Measurements from ENCODE around the gene VAV2.

Gene VAV2

DNA sequence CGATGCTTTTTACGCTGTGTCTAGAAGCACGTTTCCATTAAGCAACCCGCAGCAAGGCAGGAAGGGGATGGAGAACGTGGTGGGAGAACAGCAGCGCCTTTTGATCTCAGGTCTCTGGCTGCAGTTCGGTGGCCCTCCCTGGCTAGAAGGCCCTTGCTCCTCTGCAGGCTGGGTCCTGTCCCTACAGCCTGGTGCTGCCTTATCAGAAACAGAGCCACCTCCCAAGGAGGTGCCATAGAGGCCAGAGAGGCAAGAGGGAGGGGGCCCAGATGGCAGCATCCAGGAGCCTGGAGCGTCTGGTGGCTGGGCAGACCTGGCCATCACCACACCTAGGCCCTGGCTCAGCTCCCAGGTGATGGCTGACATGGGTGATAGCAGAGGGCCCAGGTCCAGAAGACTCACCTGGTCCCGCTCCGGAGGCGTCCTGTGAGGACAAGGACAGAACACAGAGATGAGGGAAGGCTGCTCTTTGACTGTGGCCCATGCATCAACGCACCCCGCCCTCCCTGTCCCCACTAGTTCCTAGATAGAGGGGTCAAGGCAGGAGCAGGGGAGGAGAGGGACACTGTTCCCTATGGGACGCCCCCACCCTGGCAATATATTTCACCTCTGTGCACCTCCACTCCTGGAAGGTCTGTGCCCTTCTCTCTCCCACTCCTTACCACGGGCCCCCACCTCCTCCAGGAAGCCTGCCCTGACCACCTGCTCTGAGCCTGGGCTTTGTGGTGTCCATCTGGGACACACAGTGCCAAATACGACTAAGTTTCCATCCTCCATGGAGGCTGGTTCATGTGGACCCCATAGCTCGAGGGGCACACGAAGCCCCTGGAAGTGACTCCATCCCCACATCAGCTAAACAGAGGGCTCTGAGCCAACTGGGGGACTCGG is 212.4 kb downstream of the VAV2 start:
- H3K36me3 Mint-ChIP-seq (ENCODE audit: low read depth): peaks cover 3% of the 10 kb centered on the region
- H3K27ac Mint-ChIP-seq: no peak overlapping the region
- H3K4me1 Mint-ChIP-seq (ENCODE audit: low read depth): no peaks in the 10 kb centered on the region
- H3K27me3 Mint-ChIP-seq: no peaks in the 10 kb centered on the region
- no peak for DNase-seq
- H3K9me3 Mint-ChIP-seq: no peaks in the 10 kb centered on the region
- no peak overlapping the region for H3K4me3 Mint-ChIP-seq

DNA sequence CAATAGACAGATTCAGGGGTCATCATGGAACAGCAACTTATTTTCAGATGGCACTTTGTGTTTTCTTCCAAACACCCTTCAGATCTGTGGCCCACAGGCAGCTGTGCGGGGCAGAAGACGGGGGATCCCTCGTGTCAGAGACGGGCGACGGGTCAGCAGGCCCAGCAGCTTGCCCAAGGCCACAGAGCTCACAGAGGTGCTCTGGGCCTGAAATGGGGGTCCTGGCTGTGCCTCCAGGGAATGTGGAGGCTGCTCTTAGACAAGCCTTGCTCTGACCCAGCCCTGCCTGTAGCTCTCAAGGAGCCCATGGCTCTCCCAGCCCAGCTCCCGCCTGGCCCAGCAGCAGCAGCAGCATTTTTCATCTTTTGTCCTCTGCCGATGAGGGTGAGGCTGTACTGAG is 213.0 kb downstream of the VAV2 start:
- no peaks in the 10 kb centered on the region for H3K27me3 Mint-ChIP-seq
- DNase-seq: no peak
- H3K9me3 Mint-ChIP-seq: peaks cover 7% of the 10 kb centered on the region
- no peak overlapping the region for H3K27ac Mint-ChIP-seq
- no peaks in the 10 kb centered on the region for H3K4me1 Mint-ChIP-seq (ENCODE audit: low read depth)
- no peak overlapping the region for H3K4me3 Mint-ChIP-seq
- peaks cover 10% of the 10 kb centered on the region for H3K36me3 Mint-ChIP-seq (ENCODE audit: low read depth)

DNA sequence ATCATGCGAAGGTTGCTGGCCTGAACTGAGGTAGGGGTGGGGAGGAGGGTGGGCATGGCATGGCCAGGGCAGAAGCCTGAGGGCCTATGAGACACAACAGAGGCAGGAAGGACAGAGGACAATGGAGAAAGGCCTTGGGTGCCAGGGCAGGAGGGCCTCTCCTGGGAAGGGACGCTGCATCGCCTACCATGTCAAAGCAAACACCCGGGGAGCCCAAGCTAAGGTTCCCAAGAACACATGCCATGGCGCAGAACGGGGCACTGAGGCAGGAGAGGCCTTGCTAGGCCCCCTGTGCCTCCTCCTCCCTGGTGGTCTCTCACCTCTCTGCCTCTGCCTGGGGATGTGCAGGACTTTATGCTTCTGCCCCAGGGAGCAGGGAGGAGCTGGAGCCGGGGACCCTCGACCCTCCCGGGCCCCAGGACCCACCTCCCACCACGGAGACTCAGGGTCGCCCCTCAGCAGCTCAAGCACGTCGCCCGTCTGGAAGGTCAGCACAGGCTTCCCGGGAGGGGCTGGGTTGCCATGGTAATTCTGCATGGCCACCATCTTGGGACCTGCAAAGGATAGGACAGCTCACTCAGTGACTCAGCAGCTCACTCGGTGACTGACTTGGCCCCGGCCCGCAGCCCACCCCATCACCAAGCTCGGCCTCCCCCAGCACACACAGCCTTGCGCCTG is 213.6 kb downstream of the VAV2 start:
- no peaks in the 10 kb centered on the region for H3K4me1 Mint-ChIP-seq (ENCODE audit: low read depth)
- no peak for DNase-seq
- no peaks in the 10 kb centered on the region for H3K27me3 Mint-ChIP-seq
- peaks cover 14% of the 10 kb centered on the region for H3K36me3 Mint-ChIP-seq (ENCODE audit: low read depth)
- H3K9me3 Mint-ChIP-seq: peaks cover 11% of the 10 kb centered on the region
- H3K27ac Mint-ChIP-seq: no peak overlapping the region
- H3K4me3 Mint-ChIP-seq: no peak overlapping the region

DNA sequence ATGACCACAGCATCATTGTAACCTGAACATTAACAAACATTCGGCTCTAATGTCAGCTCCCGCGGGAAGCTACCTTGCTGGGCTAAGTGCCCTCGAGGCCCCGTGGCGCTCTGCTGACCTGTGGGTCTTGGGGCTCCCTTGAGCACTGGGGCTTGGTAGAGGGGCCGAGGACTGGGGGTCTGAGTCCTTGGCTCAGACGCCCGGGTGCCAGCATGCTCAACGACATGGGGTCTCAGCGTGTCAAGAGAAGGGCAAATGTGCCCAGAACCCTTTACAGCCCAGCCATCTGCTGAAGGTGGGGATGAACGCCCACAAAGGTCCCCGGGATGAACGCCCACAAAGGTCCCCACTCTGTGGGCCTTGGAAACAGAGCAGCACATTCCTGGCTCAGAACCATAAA is 214.3 kb downstream of the VAV2 start:
- peaks cover 15% of the 10 kb centered on the region for H3K36me3 Mint-ChIP-seq (ENCODE audit: low read depth)
- no peaks in the 10 kb centered on the region for H3K4me1 Mint-ChIP-seq (ENCODE audit: low read depth)
- DNase-seq: no peak
- H3K27me3 Mint-ChIP-seq: no peaks in the 10 kb centered on the region
- H3K9me3 Mint-ChIP-seq: peaks cover 12% of the 10 kb centered on the region
- H3K27ac Mint-ChIP-seq: no peak overlapping the region
- no peak overlapping the region for H3K4me3 Mint-ChIP-seq

DNA sequence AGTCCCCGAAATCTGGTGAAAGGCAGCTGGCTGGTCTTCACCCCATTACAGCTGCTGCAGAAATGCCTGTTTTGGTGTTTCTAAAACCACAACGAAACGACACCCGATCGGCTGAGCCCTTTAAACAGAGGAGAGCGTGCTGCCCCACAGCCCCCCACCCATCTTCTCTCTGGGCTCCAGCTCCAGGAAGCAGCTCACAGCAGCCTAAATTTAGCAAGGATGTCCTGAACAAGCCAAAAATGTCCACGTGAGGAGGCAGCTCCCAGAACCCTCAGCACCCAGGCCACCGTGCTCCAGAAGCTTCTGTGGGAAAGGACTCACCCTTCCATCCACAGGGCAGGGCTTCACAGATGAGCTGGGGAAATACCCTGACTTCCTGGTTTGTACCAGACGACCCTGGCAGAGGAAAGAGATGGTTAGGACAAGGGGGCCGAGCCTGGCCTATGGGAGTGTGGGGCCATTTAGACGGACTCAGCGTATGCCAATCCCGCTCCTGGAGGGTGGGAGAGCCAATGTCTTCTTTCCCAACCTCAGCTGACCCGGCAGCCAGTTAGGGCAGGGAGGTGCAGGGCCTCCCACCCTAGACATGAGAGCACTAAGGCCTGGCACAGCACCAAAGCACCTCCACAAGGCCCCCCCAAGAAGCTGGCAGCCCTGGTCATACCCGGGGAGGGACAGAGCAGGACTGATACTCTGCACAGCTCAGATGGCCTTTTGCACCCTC is 214.9 kb downstream of the VAV2 start:
- no peak overlapping the region for H3K27ac Mint-ChIP-seq
- peaks cover 15% of the 10 kb centered on the region for H3K36me3 Mint-ChIP-seq (ENCODE audit: low read depth)
- H3K9me3 Mint-ChIP-seq: peaks cover 12% of the 10 kb centered on the region

DNA sequence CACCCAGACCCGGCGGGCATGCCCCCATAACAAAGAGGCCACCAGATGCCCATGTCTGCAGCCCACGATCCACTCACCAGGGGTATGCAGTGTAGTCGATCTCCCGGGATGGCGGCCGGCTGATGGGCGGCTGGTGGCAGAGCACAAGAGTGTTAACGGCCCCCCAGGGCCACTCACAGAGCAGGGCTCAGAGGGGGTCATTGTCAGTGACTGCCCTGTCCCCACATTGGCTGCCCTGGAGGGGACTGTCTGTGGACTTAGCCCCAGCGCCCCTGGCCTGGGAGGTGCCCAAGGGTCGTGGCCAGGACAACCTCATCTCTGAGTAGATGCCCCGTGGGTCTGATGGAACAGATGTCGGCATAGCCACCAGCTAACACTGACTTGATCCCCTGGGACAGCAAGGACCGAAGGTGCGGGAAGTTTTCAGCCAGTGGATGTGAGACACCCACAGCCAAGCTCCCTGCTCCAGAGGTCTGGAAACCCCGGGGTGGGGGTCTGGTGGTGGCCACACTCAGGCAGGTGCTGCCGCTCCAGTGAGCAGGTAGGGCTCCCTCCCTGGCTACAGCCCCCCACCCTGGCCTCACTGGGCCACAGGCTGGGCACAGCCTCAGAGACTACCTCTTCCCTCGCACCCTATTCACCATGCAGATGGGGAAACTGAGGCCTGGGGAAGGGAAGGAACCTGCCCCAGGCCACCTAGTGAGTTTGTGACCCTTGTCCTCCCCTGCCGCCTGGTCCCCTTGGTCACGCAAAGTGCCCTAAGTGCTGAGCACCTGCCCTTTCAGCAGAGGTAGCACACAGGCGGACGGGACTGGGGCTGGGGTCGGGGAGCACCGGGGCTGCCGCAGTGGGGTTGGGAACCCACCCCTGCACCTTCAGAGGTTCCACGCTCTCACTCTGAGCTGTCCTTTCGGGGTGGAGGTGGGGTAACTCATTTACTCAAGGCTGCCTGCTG is 215.9 kb downstream of the VAV2 start:
- no peak overlapping the region for H3K27ac Mint-ChIP-seq
- H3K4me3 Mint-ChIP-seq: no peak overlapping the region
- DNase-seq: no peak
- peaks cover 12% of the 10 kb centered on the region for H3K9me3 Mint-ChIP-seq
- H3K4me1 Mint-ChIP-seq (ENCODE audit: low read depth): no peaks in the 10 kb centered on the region
- H3K27me3 Mint-ChIP-seq: no peaks in the 10 kb centered on the region
- H3K36me3 Mint-ChIP-seq (ENCODE audit: low read depth): peaks cover 15% of the 10 kb centered on the region

More for the DNA sequence above, 214.9 kb downstream of the VAV2 start:
- no peak overlapping the region for H3K4me3 Mint-ChIP-seq
- no peaks in the 10 kb centered on the region for H3K4me1 Mint-ChIP-seq (ENCODE audit: low read depth)
- H3K27me3 Mint-ChIP-seq: no peaks in the 10 kb centered on the region
- no peak for DNase-seq

DNA sequence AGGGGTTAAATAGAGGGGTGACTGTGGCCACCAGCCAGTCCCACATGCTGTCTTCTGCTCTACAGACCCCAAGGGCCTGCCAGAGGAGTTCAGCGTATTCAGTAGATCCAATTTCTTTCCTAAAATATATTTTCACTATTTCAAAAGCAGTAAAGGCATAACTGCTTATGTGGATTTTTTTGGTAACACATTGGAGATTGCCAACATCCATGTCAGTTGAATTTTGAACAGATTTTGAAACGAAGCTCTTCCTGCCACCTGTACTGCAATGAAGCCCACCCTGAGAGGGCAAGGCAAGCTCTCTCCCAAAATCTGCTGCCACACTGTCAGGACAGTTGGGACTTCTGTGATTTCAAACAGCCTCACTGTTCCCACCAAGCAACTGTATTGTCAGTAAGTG is 216.8 kb downstream of the VAV2 start:
- Mint-ChIP-seq H3K36me3 (ENCODE audit: low read depth) (peaks cover 15% of the 10 kb centered on the region), H3K4me1 (ENCODE audit: low read depth) (no peaks in the 10 kb centered on the region), H3K27me3 (no peaks in the 10 kb centered on the region), H3K27ac (no peak overlapping the region), H3K4me3 (no peak overlapping the region), H3K9me3 (peaks cover 12% of the 10 kb centered on the region)
- no peak for DNase-seq

DNA sequence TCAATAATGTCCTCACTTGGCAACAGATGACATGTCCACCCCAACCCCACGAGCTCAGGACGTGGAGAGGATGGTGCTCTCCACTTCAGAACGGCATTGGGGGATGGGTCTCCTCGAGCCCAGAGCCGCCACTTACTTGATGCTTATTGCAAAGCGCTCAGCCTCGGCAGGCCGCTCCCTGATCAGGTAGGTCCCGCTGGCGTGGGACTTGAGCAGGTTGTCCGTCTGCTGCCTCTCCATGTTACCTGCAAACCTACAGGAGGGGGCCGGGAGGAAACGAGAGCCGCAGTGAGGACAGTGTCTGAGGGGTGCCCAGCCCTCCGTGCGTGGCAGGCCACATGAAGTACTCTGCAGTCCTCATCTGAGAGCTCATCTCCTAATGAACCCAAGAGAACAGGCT is 217.3 kb downstream of the VAV2 start:
- H3K9me3 Mint-ChIP-seq: peaks cover 12% of the 10 kb centered on the region
- H3K27ac Mint-ChIP-seq: no peak overlapping the region
- peaks cover 15% of the 10 kb centered on the region for H3K36me3 Mint-ChIP-seq (ENCODE audit: low read depth)

DNA sequence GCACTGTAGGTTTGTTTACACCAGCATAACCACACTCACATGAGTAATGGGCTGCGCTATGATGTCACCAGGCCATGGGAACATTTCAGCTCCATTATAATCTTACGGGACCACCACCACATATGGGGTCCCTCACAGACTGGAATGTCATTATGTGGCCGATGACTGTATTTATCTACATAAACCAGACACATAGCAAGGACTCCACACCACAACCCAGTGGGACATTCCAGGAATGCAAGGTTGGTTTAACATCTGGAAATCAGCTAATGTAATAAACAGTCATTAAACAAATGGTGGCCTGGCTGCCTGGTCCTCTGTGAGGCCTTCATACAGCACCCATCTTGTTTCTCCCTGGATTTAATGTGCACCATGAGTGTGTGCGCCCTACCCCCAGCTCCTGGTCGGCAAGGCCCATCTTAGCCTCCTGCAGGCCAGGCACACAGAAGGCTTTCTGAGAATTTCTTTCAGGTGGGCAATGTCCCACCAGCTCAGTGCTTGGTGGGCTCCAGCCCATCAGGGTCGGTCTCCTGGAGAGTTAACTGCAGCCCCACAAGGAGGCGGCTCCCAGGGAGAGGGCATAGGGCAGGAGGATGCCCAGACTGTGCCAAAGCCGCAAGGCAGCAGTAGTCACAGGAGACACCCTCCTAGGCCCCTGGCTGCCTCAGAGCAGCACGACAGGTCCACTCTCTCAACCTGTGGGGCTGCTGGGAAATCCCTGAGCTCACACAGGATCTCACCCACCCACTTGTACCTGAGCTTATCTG is 218.1 kb downstream of the VAV2 start:
- H3K4me1 Mint-ChIP-seq (ENCODE audit: low read depth): no peaks in the 10 kb centered on the region
- peaks cover 15% of the 10 kb centered on the region for H3K36me3 Mint-ChIP-seq (ENCODE audit: low read depth)
- peaks cover 12% of the 10 kb centered on the region for H3K9me3 Mint-ChIP-seq
- DNase-seq: no peak
- H3K4me3 Mint-ChIP-seq: no peak overlapping the region
- H3K27ac Mint-ChIP-seq: no peak overlapping the region
- no peaks in the 10 kb centered on the region for H3K27me3 Mint-ChIP-seq

More for the DNA sequence above, 217.3 kb downstream of the VAV2 start:
- DNase-seq: no peak
- H3K4me3 Mint-ChIP-seq: no peak overlapping the region
- H3K27me3 Mint-ChIP-seq: no peaks in the 10 kb centered on the region
- H3K4me1 Mint-ChIP-seq (ENCODE audit: low read depth): no peaks in the 10 kb centered on the region

DNA sequence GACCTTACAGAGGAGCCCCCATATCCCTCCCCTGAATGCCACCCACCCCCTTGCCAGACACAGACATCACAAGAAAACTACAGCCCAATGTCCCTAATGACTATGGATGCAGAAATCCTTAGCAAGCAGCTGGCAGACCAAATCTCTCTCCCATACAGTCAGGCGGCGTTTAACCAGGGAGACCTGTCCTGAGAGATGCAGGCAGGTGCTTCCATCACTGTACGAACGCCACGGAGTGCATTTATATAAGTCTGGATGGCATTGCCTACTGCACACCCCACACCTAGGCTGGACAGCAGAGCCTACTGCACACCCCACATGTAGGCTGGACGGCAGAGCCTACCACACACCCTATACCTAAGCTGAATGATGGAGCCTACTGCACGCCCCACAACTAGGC is 219.5 kb downstream of the VAV2 start:
- Mint-ChIP-seq H3K36me3 (ENCODE audit: low read depth) (peaks cover 15% of the 10 kb centered on the region), H3K27ac (no peak overlapping the region), H3K27me3 (no peaks in the 10 kb centered on the region), H3K9me3 (peaks cover 14% of the 10 kb centered on the region), H3K4me3 (no peak overlapping the region), H3K4me1 (ENCODE audit: low read depth) (no peaks in the 10 kb centered on the region)
- no peak for DNase-seq

DNA sequence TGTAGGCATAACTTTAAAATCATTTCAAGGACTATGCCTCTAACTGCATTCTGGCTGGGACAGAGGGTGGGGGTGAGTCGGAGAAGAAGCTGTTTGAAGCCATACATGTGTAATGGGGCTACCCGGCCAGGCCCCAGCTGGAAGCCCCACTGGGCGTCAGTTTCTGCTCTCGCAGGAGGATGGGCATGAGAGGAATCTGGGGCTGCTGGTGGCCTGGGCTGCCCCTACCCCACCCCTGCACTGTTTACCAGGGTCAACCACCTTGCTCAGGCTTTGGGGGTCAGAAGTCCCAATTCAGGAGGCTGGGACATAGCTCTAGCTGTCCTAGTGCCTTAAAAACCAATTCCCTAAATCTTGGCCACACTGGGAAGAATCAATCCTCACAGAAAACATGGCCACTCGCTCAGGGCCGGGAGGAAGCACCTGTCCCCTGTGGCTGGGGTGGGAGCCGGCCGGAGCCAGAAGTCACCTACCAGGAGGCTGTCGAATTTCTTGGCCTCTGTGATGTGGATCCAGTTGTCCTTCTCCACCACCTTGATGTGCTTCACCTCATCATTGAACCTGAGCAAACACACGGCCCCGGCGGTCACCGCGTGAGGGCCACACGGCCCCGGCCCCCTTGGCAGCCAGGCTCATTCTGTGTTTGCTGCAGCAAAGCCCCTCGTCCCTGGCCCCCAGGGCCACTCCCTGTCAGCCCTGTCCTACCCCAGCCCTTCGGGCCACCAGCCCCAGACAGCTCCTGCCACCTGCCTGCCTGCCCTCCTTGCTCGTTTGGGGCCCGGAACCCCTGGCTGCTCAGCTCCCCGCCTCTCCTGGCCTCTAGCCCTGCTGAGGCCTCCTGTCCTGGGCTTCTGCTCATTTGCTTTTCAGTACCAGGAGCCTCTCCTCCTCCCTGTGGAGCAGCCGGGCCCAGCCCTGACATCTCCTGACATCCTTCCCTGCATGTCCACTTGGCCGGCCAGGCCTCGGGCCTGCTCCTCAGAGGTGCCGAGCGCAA is 220.3 kb downstream of the VAV2 start:
- Mint-ChIP-seq H3K4me1 (ENCODE audit: low read depth) (no peaks in the 10 kb centered on the region), H3K9me3 (peaks cover 16% of the 10 kb centered on the region), H3K27me3 (no peaks in the 10 kb centered on the region), H3K27ac (no peak overlapping the region), H3K36me3 (ENCODE audit: low read depth) (peaks cover 16% of the 10 kb centered on the region), H3K4me3 (no peak overlapping the region)
- peak; percentile 22 for DNase-seq

DNA sequence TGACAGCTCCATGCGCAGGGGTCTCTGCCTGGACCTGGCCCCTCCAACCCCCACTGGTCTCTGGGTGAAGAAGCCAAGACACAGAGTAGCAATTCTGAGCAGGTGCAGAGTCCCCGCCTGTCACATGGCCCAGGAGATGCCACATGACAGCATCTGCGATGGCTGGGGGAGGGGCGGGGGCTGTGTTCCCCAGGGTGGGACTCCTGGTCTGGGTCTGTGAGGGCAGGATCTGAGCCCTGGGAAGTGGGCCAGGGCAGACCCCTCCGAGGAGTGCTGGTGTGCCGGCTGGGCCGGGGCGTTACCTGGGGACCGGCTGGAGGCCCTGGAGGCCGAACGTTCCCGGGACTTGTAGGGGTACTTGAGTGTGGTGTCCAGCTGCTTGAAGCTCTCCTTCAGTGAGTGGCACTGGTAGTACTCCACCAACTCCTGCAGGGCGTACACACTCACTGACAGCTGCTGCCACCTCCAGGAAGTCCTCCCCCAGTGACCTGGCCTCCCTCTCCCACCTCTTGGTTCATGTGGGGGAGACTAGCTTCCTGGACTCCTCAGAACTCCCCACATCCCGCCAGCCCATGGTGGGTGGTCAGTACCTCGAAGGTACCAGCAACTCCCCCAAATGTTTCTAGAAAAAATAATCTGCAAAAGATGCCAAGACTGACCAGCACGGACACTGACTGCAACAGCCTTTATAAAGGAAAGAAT is 221.9 kb downstream of the VAV2 start:
- Mint-ChIP-seq H3K4me1 (ENCODE audit: low read depth) (no peaks in the 10 kb centered on the region), H3K9me3 (peaks cover 18% of the 10 kb centered on the region), H3K27ac (no peak overlapping the region), H3K36me3 (ENCODE audit: low read depth) (peaks cover 17% of the 10 kb centered on the region), H3K4me3 (no peak overlapping the region), H3K27me3 (no peaks in the 10 kb centered on the region)
- peak; percentile 9 for DNase-seq

Measured in activated T-cell treated with anti-CD3 and anti-CD28 coated beads, Interleukin-2, amount 50 U/mL, for 24 hours (primary cell).